Measurements from ENCODE around the gene TMUB2. TPM values are rescaled to one million over a fixed set of nuclear protein-coding genes. Genes with fewer than 3 reads are reported as not detected.

The TMUB2 gene
- total and polyA plus RNA-seq, 9 of the 15 experiments (the other 6 are each of a cell fraction or from before 2014, with no cell fraction given): 4.1 to 29.8 (median 16.3) TPM

DNA sequence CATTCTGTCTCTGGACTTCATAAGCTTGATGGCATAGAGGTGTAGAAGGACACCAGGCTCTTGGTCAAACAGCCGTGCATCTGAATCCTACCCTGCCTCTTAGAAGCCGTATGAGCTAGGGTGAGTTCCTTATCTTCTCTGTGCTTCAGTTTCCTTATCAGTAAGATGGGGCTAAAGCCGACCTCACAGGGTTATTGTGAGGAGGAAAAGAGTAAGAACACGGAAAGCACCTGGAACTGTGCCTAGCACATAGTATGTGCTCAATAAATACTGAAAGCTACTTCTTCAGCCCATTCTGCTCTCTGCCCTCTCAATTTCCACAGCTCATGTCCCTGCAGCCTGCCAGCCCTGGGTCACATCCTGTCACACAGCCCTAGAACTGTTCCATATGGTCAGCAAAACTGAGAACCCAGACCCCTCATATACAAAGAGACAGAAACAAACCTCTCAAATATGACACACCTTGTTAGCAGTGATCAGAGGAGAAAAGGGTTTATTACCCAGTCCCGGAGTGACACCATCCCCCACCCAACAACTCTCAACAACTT lies 49.7 kb downstream of the TMUB2 start:
- Histone ChIP-seq H3K27ac (ENCODE audit: extremely low read depth, low read depth, low read length) (no peak overlapping the region), H4K20me1 (replicated peaks; ENCODE audit: control insufficient read depth, insufficient read depth, low read length) (no peaks in the 10 kb centered on the region), H3K4me2 (ENCODE audit: insufficient read depth, low read length) (no peak overlapping the region), H3K9me3 (replicated peaks; ENCODE audit: control insufficient read depth, insufficient read depth, low read depth, low read length) (no peaks in the 10 kb centered on the region), H3K79me2 (ENCODE audit: control insufficient read depth, insufficient read depth, low read length) (no peaks in the 10 kb centered on the region), H2AFZ (ENCODE audit: low read depth, low read length) (no peak overlapping the region), H3K9ac (ENCODE audit: insufficient read depth in 1 of 2, low read depth in 2 of 2, low read length in 2 of 2) (0 out of 4 replicates have a peak overlapping the region, but pooled peaks of 1 of the 2 experiments have one; percentile 16), H3K9me1 (ENCODE audit: control insufficient read depth, insufficient read depth, low read length) (no peaks in the 10 kb centered on the region), H3K36me3 (ENCODE audit: control insufficient read depth, insufficient read depth, low read length) (no peaks in the 10 kb centered on the region), H3K27me3 (ENCODE audit: control insufficient read depth in 2 of 2, insufficient read depth in 2 of 2, low read length in 2 of 2) (no peaks in the 10 kb centered on the region), H3K4me1 (replicated peaks in 1 of 2; ENCODE audit: control insufficient read depth in 2 of 2, insufficient read depth in 2 of 2, low read length in 2 of 2) (peaks cover 6 to 16% of the 10 kb centered on the region in 2 experiments; a peak in 2 of 5 replicates), H3K4me3 (no peak overlapping the region)
- no TSS peak for BruUV-seq (replicated peaks)
- ChIA-PET POLR2A (interaction anchor here (0.7 to 1.7 kb wide), 2 partner anchors 11 to 17 kb away, joined by 3 to 4 read pairs; partner anchors contain the start of gene UBTF), CTCF (ENCODE audit: low intra/inter-chr PET ratio) (no interaction called here)
- intact Hi-C loops (cut with micrococcal nuclease) (no loop called here), in situ Hi-C loops (cut with MboI) (no loop called here)
- FAIRE-seq: peak; percentile 29
- ATAC-seq: peak; percentile 44; the same call in 2 of the 3 replicates
- peak in 2 of 4 experiments; percentile 44 to 47 for DNase-seq (ENCODE audit: extremely low read depth in 1 of 4, low spot score in 3 of 4)
- 3% methylated on average over 5 of the region's 5 CpGs for WGBS (ENCODE audit: insufficient coverage, low coverage, missing lambda C conversion rate)
- TF ChIP-seq SMAD4 (CRISPR knock-in tag; conservative IDR thresholded peaks at IDR 0.05) (no peak), IRF2 (CRISPR knock-in tag; IDR thresholded peaks at IDR 0.05) (no peak), XRCC5 (IDR thresholded peaks at IDR 0.05; ENCODE audit: low read depth, low read length) (no peak), NR1H2 (CRISPR knock-in tag; IDR thresholded peaks at IDR 0.05) (no peak), TAL1 (IDR thresholded peaks at IDR 0.05) (0 out of 2 replicates have a peak, but pooled peaks have one; percentile 15), KDM1A (IDR thresholded peaks at IDR 0.05) (0 out of 4 replicates have a peak, but pooled peaks of 1 of the 2 experiments have one; percentile 27), CEBPG (CRISPR knock-in tag; IDR thresholded peaks at IDR 0.05) (no peak), CEBPG (tag; conservative IDR thresholded peaks at IDR 0.05 in 1 of 2, IDR thresholded peaks at IDR 0.05 in 1 of 2) (no peak), CBX1 (IDR thresholded peaks at IDR 0.05; ENCODE audit: low read depth) (no peak), ADNP (tag; IDR thresholded peaks at IDR 0.05) (peak; percentile 59; the same call in 1 of the 2 replicates), C11orf30 (IDR thresholded peaks at IDR 0.05; ENCODE audit: low read depth) (no peak), ZNF77 (CRISPR knock-in tag; IDR thresholded peaks at IDR 0.05) (no peak), MEF2A (IDR thresholded peaks at IDR 0.05; ENCODE audit: control insufficient read depth, low read depth, low read length) (no peak), PHF21A (IDR thresholded peaks at IDR 0.05; ENCODE audit: borderline replicate concordance, low read depth) (no peak), MYC (IDR thresholded peaks at IDR 0.05; ENCODE audit: low read depth, low read length) (no peak), MYC (CRISPR knock-in tag; IDR thresholded peaks at IDR 0.05; ENCODE audit: borderline replicate concordance, low read depth) (no peak), RCOR1 (IDR thresholded peaks at IDR 0.05; ENCODE audit: borderline replicate concordance in 1 of 2, low read depth in 2 of 2, low read length in 2 of 2) (0 out of 4 replicates have a peak, but pooled peaks of 1 of the 2 experiments have one; percentile 54), ZBED1 (IDR thresholded peaks at IDR 0.05) (no peak), MCM2 (IDR thresholded peaks at IDR 0.05; ENCODE audit: low read depth) (no peak)
- TF ChIP-seq, protein P1, sequence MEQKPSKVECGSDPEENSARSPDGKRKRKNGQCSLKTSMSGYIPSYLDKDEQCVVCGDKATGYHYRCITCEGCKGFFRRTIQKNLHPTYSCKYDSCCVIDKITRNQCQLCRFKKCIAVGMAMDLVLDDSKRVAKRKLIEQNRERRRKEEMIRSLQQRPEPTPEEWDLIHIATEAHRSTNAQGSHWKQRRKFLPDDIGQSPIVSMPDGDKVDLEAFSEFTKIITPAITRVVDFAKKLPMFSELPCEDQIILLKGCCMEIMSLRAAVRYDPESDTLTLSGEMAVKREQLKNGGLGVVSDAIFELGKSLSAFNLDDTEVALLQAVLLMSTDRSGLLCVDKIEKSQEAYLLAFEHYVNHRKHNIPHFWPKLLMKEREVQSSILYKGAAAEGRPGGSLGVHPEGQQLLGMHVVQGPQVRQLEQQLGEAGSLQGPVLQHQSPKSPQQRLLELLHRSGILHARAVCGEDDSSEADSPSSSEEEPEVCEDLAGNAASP (IDR thresholded peaks at IDR 0.05): no peak
- TF ChIP-seq, protein P2, sequence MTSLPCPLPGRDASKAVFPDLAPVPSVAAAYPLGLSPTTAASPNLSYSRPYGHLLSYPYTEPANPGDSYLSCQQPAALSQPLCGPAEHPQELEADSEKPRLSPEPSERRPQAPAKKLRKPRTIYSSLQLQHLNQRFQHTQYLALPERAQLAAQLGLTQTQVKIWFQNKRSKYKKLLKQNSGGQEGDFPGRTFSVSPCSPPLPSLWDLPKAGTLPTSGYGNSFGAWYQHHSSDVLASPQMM (CRISPR knock-in tag; IDR thresholded peaks at IDR 0.05): no peak
- TF ChIP-seq, protein P3, sequence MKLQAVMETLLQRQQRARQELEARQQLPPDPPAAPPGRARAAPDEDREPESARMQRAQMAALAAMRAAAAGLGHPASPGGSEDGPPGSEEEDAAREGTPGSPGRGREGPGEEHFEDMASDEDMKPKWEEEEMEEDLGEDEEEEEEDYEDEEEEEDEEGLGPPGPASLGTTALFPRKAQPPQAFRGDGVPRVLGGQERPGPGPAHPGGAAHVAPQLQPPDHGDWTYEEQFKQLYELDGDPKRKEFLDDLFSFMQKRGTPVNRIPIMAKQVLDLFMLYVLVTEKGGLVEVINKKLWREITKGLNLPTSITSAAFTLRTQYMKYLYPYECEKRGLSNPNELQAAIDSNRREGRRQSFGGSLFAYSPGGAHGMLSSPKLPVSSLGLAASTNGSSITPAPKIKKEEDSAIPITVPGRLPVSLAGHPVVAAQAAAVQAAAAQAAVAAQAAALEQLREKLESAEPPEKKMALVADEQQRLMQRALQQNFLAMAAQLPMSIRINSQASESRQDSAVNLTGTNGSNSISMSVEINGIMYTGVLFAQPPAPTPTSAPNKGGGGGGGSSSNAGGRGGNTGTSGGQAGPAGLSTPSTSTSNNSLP (IDR thresholded peaks at IDR 0.05; ENCODE audit: borderline replicate concordance, low read depth, low read length): no peak

All from K562 (cell line).